Panc1 (cell line): ENCODE measurements around the gene SCAF8. TPM values are rescaled to one million over a fixed set of nuclear protein-coding genes. Genes with fewer than 3 reads are reported as not detected.

Source experiments
- ATAC-seq: fragments of 200-7000 bp; cut with Tn5 transposase; 2 replicates; pipeline ENCODE4 v1.9.1; 2020; ENCODE audit warnings: mild to moderate bottlenecking, moderate library complexity
- BruUV-seq: library from RNA; stranded (reverse); fragments of 400-500 nt; replicated peaks from 2 replicates; lab custom pipeline; 2021; lab: Mats Ljungman, UMichigan
- CTCF ChIA-PET: fragments of 300-600 bp; sonication (Branson Sonifier 250); formaldehyde crosslinking; loops from one replicate; lab custom pipeline; 2022; ENCODE audit warnings: antibody characterized with exemption; lab: Charles Lee
- POLR2A ChIA-PET: fragments of 300-600 bp; sonication (Branson Sonifier 250); formaldehyde crosslinking; loops from one replicate; lab custom pipeline; 2022; ENCODE audit warnings: antibody characterized with exemption; lab: Charles Lee
- DNase-seq: peaks from one replicate; pipeline ENCODE4 v3.0.0-alpha.2; 2010; ENCODE audit warnings: low read depth, low spot score
- H3K27ac ChIP-seq: 2 replicates; pipeline ENCODE4 v1.5.1; 2011; ENCODE audit warnings: mild to moderate bottlenecking, low read length, inconsistent platforms
- H3K27me3 ChIP-seq: fragments of 200-500 bp; sonication (Bioruptor generic); 2 replicates; pipeline ENCODE4 v1.6.0; 2014; ENCODE audit warnings: low read length, inconsistent platforms; ENCODE audit not compliant: control insufficient read depth, insufficient read depth
- H3K36me3 ChIP-seq: fragments of 200-500 bp; sonication (Bioruptor generic); 2 replicates; pipeline ENCODE4 v1.5.1; 2014; ENCODE audit warnings: inconsistent platforms, mild to moderate bottlenecking, low read length, moderate library complexity; ENCODE audit not compliant: control insufficient read depth, insufficient read depth
- H3K4me1 ChIP-seq: 2 replicates; pipeline ENCODE4 v1.5.1; 2011; ENCODE audit warnings: inconsistent platforms, mild to moderate bottlenecking, low read length, moderate library complexity; ENCODE audit not compliant: control insufficient read depth, insufficient read depth
- H3K4me3 ChIP-seq, 2 experiments: 2 replicates each; pipeline ENCODE4 v1.5.1; 2011 to 2012; ENCODE audit warnings: low read depth in 2 of 2, low read length in 2 of 2, mild to moderate bottlenecking in 2 of 2, inconsistent platforms in 1 of 2, moderate library complexity in 1 of 2
- H3K9me3 ChIP-seq: fragments of 200-500 bp; sonication (Bioruptor generic); 2 replicates; pipeline ENCODE4 v1.5.1; 2014; ENCODE audit warnings: low read depth, mild to moderate bottlenecking, inconsistent platforms, low read length, moderate library complexity; ENCODE audit not compliant: control insufficient read depth, insufficient read depth
- POLR2AphosphoS5 ChIP-seq: IDR thresholded peaks from 2 replicates; pipeline ENCODE4 v1.6.1; 2012; ENCODE audit warnings: mild to moderate bottlenecking, low read depth, low read length, moderate library complexity
- REST ChIP-seq, 2 experiments: IDR thresholded peaks; 2 replicates each; pipeline ENCODE4 v1.6.1; 2011 to 2012; ENCODE audit warnings: low read depth in 2 of 2, control low read depth in 1 of 2, low read length in 1 of 2, mild to moderate bottlenecking in 1 of 2, moderate library complexity in 1 of 2; ENCODE audit not compliant: insufficient read depth in 1 of 2
- SIN3A ChIP-seq: IDR thresholded peaks from 2 replicates; pipeline ENCODE4 v1.6.1; 2012; ENCODE audit warnings: low read depth, mild to moderate bottlenecking, low read length, moderate library complexity, borderline replicate concordance; ENCODE audit not compliant: insufficient read depth
- TCF7L2 ChIP-seq: IDR thresholded peaks from 2 replicates; pipeline ENCODE4 v1.6.1; 2011; ENCODE audit warnings: mild to moderate bottlenecking, low read depth, low read length, inconsistent platforms
- in situ Hi-C: cut with HindIII; loops from 2 replicates; pipeline ENCODE4 v1.10.0; 2016; ENCODE audit warnings: low sequenced_read_pairs, low pct_unique_long_range_greater_than_20kb
- intact Hi-C: fragments of 100-400 bp; cut with micrococcal nuclease; formaldehyde crosslinking; loops from one replicate; pipeline ENCODE4 v1.10.0; 2022; ENCODE audit not compliant: unreplicated experiment
- total RNA-seq: library from RNA; stranded (reverse); gene quantifications from one replicate; pipeline ENCODE4 v1.2.1, GENCODE V29; 2021; ENCODE audit not compliant: unreplicated experiment
- TF ChIP-seq, protein P1 (sequence below): fragments of 450-650 bp; IDR thresholded peaks from 2 replicates; pipeline ENCODE4 v1.5.1; 2017; ENCODE audit warnings: mild to moderate bottlenecking

Gene SCAF8
- total RNA-seq, 1 experiment from 2014 or later, result 38.9 TPM

GRCh38 chr6:154721460-154721859 is 11.8 kb upstream of the SCAF8 start:
- H3K27ac ChIP-seq, result no peak overlapping the region
- intact Hi-C loops (no loop called here), in situ Hi-C loops (no loop called here)
- no peak for TF ChIP-seq TCF7L2
- TF ChIP-seq REST (IDR thresholded peaks at IDR 0.05; ENCODE audit: insufficient read depth in 1 of 2, low read depth in 2 of 2, low read length in 1 of 2), result no peak
- no peak for TF ChIP-seq SIN3A
- TF ChIP-seq, protein P1, sequence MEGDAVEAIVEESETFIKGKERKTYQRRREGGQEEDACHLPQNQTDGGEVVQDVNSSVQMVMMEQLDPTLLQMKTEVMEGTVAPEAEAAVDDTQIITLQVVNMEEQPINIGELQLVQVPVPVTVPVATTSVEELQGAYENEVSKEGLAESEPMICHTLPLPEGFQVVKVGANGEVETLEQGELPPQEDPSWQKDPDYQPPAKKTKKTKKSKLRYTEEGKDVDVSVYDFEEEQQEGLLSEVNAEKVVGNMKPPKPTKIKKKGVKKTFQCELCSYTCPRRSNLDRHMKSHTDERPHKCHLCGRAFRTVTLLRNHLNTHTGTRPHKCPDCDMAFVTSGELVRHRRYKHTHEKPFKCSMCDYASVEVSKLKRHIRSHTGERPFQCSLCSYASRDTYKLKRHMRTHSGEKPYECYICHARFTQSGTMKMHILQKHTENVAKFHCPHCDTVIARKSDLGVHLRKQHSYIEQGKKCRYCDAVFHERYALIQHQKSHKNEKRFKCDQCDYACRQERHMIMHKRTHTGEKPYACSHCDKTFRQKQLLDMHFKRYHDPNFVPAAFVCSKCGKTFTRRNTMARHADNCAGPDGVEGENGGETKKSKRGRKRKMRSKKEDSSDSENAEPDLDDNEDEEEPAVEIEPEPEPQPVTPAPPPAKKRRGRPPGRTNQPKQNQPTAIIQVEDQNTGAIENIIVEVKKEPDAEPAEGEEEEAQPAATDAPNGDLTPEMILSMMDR, result no peak
- no peak for TF ChIP-seq POLR2AphosphoS5
- H3K36me3 ChIP-seq, result no peaks in the 10 kb centered on the region
- ChIA-PET POLR2A (no interaction called here), CTCF (no interaction called here)
- H3K4me1 ChIP-seq, result no peaks in the 10 kb centered on the region
- no peak overlapping the region for H3K4me3 ChIP-seq
- DNase-seq (no peak), ATAC-seq (no peak)
- H3K27me3 ChIP-seq, result no peaks in the 10 kb centered on the region
- no TSS peak for BruUV-seq
- H3K9me3 ChIP-seq, result no peaks in the 10 kb centered on the region

DNA sequence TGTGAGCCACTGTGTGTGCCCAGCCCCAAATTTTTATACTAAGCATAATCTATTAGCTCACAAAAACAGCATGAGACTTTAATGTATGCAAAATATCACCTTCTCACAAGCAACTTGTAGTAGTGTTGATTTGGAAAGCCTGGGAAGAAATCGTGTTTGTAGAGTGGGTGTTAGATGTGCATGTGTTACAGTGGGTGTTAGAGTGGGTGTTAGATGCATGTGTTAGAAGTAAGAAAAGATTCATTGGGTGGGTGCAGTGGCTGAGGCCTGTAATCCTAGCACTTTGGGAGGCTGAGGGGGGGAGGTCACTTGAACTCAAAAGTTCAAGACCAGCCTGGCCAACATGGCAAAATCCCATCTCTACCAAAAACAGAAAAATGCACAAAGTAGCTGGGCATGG is 6.3 kb upstream of the SCAF8 start:
- POLR2A ChIA-PET, result no interaction called here
- CTCF ChIA-PET, result no interaction called here

More for the DNA sequence above, 6.3 kb upstream of the SCAF8 start:
- in situ Hi-C loops, result no loop called here
- no peak overlapping the region for H3K4me3 ChIP-seq
- TF ChIP-seq TCF7L2, result no peak
- no peak for TF ChIP-seq SIN3A
- no peak for TF ChIP-seq POLR2AphosphoS5
- TF ChIP-seq, protein P1, result no peak
- no peak for TF ChIP-seq REST (IDR thresholded peaks at IDR 0.05; ENCODE audit: insufficient read depth in 1 of 2, low read depth in 2 of 2, low read length in 1 of 2)
- no TSS peak for BruUV-seq
- H3K27ac ChIP-seq, result no peak overlapping the region
- no peak for ATAC-seq
- DNase-seq, result no peak
- no peaks in the 10 kb centered on the region for H3K9me3 ChIP-seq
- no peaks in the 10 kb centered on the region for H3K36me3 ChIP-seq
- H3K4me1 ChIP-seq, result peaks cover 4% of the 10 kb centered on the region
- H3K27me3 ChIP-seq, result no peaks in the 10 kb centered on the region
- intact Hi-C loops, result no loop called here
